GM13976 (cell line): Measurements from ENCODE around the gene SUOX.

Experiments used
- DNase-seq: peaks from one replicate; pipeline ENCODE4 v3.0.0; 2012; ENCODE audit warnings: low spot score
- in situ Hi-C: fragments of 300-500 bp; cut with MboI; formaldehyde crosslinking; loops from one replicate; pipeline ENCODE4 v1.12.0; 2022; ENCODE audit warnings: low sequenced_read_pairs, mixed read lengths, inconsistent platforms; ENCODE audit not compliant: unreplicated experiment
- TF ChIP-seq, protein P1 (sequence below): IDR thresholded peaks from 2 replicates; pipeline ENCODE4 v1.5.1; 2012; ENCODE audit warnings: borderline replicate concordance, mild to moderate bottlenecking; ENCODE audit not compliant: insufficient read depth; ENCODE audit errors: extremely low read depth, missing control alignments, control extremely low read depth

SUOX gene

GRCh38 chr12:56021889-56022497 is 24.9 kb downstream of the SUOX start:
- TF ChIP-seq, protein P1, sequence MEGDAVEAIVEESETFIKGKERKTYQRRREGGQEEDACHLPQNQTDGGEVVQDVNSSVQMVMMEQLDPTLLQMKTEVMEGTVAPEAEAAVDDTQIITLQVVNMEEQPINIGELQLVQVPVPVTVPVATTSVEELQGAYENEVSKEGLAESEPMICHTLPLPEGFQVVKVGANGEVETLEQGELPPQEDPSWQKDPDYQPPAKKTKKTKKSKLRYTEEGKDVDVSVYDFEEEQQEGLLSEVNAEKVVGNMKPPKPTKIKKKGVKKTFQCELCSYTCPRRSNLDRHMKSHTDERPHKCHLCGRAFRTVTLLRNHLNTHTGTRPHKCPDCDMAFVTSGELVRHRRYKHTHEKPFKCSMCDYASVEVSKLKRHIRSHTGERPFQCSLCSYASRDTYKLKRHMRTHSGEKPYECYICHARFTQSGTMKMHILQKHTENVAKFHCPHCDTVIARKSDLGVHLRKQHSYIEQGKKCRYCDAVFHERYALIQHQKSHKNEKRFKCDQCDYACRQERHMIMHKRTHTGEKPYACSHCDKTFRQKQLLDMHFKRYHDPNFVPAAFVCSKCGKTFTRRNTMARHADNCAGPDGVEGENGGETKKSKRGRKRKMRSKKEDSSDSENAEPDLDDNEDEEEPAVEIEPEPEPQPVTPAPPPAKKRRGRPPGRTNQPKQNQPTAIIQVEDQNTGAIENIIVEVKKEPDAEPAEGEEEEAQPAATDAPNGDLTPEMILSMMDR: no peak
- in situ Hi-C loops: no loop called here
- no peak for DNase-seq

DNA sequence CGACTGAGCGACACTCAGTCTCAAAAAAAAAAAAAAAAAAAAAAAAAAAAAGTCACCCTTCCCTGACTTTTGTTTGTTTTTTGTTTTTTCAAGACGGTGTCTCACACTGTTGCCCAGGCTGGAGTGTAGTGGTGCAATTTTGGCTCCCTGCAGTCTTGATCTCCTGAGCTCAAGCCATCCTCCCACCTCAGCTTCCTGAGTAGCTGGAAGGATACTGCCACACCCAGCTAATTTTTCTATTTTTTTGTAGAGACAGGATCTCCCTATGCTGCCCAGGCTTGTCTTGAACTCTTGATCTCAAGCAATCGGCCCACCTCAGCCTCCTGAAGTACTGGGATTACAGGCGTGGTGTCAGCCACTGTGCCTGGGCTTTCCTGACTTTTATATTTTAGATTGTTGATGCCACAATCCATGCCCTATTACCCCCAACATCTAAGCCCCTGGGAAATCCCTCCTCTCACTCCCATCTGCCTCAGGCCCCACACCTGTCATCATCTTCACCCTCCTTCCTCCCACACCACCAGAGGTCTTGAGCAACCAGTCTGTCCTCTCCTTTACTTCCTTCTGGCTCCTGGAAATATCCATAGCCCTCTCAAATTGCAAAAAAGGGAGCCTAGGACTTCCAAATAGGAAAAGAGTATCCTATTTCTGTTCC is 31.6 kb downstream of the SUOX start:
- no peak for DNase-seq
- in situ Hi-C loops: no loop called here

GRCh38 chr12:56029166-56029519 is 32.1 kb downstream of the SUOX start:
- TF ChIP-seq, protein P1: no peak
- in situ Hi-C loops: no loop called here
- no peak for DNase-seq

More for the DNA sequence above, 31.6 kb downstream of the SUOX start:
- TF ChIP-seq, protein P1: no peak

DNA sequence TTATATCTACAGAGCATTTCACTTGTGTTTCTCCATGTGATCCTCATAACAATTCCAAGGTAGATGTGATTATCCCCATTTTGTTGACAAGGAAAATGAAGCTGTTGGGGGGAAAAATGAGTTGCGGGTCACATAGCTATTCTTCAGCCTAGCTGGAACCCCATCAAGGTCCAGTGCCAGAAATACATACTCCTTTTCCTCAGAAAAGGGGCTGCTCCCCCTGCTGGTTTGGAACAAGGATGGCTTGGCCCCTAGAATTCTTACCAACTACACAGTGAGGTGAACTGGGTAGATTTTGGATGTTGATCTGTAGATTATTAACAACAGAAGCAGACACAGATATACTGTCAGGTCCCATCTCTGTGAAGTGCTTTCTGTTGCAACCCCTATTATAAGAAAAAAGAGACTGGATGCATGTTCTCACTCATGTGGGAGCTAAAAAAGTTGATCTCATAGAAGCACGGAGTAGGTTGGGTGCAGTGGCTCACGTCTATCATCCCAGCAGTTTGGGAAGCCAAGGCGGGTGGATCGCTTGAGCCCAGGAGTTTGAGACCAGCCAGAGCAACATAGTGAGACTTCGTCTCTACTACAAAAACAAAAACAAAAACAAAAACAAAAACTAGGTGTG is 32.7 kb downstream of the SUOX start:
- TF ChIP-seq, protein P1: peak; percentile 67
- in situ Hi-C loops: loop anchor here (10.0 kb wide), 1 partner anchor 295 kb away; no protein-coding TSS in a partner anchor
- DNase-seq: peak; percentile 66

DNA sequence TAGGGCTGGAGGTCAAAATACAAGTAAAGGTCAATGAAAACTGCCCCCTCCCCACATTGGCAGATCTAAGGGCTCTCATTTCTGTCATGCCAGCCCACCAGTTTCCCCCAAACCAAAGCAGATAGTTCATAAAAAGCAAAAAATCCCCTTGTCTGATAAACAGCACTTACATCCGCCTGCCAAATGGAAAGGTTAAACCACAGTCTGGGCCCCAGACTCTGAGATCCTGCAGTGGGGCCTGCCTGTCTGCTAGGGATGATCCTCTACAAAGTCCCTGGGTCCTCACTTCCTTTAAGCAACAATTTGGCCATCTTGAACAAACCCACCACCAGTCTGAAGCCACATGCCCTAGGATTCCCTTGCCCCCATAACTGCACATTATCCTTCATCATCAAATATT is 34.9 kb downstream of the SUOX start:
- in situ Hi-C loops: loop anchor here (10.0 kb wide), 1 partner anchor 297 kb away; no protein-coding TSS in a partner anchor
- TF ChIP-seq, protein P1: no peak
- DNase-seq: no peak

GRCh38 chr12:56034586-56035332 is 37.7 kb downstream of the SUOX start:
- DNase-seq: no peak
- in situ Hi-C loops: loop anchor here (10.0 kb wide), 1 partner anchor 300 kb away; no protein-coding TSS in a partner anchor
- TF ChIP-seq, protein P1: no peak
